ENCODE results near the gene SETD9.

SETD9 gene

DNA sequence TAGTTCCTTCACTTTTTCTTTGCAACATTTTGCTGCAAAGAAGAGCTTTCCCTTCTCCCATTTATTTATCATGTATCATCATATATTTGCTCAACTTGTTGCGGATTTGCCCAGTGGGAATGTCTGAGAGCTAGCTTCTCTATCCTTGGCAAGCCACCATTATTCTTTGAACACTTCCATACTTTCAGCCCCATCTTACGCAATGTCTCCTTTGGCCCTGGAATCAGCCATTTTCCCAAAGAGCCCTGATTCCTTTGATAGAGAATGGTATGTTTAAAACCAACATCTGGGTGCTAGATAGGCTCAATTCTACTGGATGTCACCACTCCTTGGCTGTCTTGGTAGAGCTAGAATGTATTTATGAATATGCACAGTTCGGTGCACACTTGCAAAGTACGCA, 12.6 kb upstream of the SETD9 start:
- TF ChIP-seq TAF1 (IDR thresholded peaks at IDR 0.05; ENCODE audit: borderline replicate concordance, insufficient read depth, low read length), result no peak
- no peak for TF ChIP-seq FOXP2 (optimal IDR thresholded peaks at IDR 0.05; ENCODE audit: borderline replicate concordance, extremely low read depth, extremely low read length, insufficient read depth)
- no peak for TF ChIP-seq REST (IDR thresholded peaks at IDR 0.05; ENCODE audit: insufficient read depth in 1 of 2, low read depth in 2 of 2, low read length in 2 of 2)
- no peak for TF ChIP-seq SIN3A (IDR thresholded peaks at IDR 0.05; ENCODE audit: borderline replicate concordance, insufficient read depth, low read length)
- TF ChIP-seq POLR2AphosphoS5 (IDR thresholded peaks at IDR 0.05; ENCODE audit: low read depth, low read length), result no peak

DNA sequence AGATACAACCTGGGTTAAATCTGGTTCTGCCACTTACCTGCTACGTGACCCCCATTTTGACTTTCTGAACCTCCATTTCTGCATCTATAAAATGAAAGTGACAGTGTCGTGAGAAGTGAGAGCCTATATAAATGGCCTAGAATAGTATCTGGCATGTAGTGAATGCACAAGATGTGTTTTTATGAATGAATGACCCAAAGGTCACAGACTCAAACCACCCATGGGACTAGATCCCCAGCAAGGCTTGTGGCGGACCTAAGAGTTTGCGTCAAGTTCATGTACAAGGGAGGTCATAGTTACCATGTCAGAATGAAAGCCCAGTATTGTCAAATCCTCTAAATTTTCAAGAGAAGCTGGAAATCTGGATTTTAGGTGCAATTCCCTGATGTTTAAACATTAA, 11.2 kb upstream of the SETD9 start:
- TF ChIP-seq FOXP2 (optimal IDR thresholded peaks at IDR 0.05; ENCODE audit: borderline replicate concordance, extremely low read depth, extremely low read length, insufficient read depth) (no peak), REST (IDR thresholded peaks at IDR 0.05; ENCODE audit: insufficient read depth in 1 of 2, low read depth in 2 of 2, low read length in 2 of 2) (no peak), SIN3A (IDR thresholded peaks at IDR 0.05; ENCODE audit: borderline replicate concordance, insufficient read depth, low read length) (no peak), TAF1 (IDR thresholded peaks at IDR 0.05; ENCODE audit: borderline replicate concordance, insufficient read depth, low read length) (no peak), POLR2AphosphoS5 (IDR thresholded peaks at IDR 0.05; ENCODE audit: low read depth, low read length) (no peak)

DNA sequence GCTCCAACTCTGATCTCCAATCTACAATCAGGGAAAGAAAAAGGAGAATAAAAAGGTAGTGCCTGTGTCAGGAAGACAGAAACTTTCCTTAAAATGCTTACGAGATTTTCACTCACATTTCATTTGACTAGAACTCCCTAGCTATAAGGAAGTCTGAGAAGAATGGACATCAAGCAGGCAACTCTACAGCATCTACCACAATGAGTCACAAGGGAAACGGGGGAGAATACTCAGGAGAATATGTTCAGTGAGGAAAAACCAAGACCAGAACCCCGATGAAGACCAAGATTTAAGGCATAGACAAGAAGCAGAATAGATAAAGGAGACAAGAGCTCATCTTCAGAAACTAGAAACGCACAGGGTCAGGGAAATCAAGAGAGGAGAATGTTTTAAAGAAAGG, 9.0 kb upstream of the SETD9 start:
- TF ChIP-seq REST (IDR thresholded peaks at IDR 0.05; ENCODE audit: insufficient read depth in 1 of 2, low read depth in 2 of 2, low read length in 2 of 2), result no peak

GRCh38 chr5:56900858-56901578, 8.4 kb upstream of the SETD9 start:
- TF ChIP-seq SIN3A (IDR thresholded peaks at IDR 0.05; ENCODE audit: borderline replicate concordance, insufficient read depth, low read length), result no peak
- no peak for TF ChIP-seq FOXP2 (optimal IDR thresholded peaks at IDR 0.05; ENCODE audit: borderline replicate concordance, extremely low read depth, extremely low read length, insufficient read depth)
- no peak for TF ChIP-seq REST (IDR thresholded peaks at IDR 0.05; ENCODE audit: insufficient read depth in 1 of 2, low read depth in 2 of 2, low read length in 2 of 2)
- TF ChIP-seq POLR2AphosphoS5 (IDR thresholded peaks at IDR 0.05; ENCODE audit: low read depth, low read length), result no peak

GRCh38 chr5:56908942-56909293, 478 bp upstream of the SETD9 start:
- TF ChIP-seq POLR2AphosphoS5 (IDR thresholded peaks at IDR 0.05; ENCODE audit: low read depth, low read length) (no peak), SIN3A (IDR thresholded peaks at IDR 0.05; ENCODE audit: borderline replicate concordance, insufficient read depth, low read length) (no peak), TAF1 (IDR thresholded peaks at IDR 0.05; ENCODE audit: borderline replicate concordance, insufficient read depth, low read length) (no peak), REST (IDR thresholded peaks at IDR 0.05; ENCODE audit: insufficient read depth in 1 of 2, low read depth in 2 of 2, low read length in 2 of 2) (no peak), FOXP2 (optimal IDR thresholded peaks at IDR 0.05; ENCODE audit: borderline replicate concordance, extremely low read depth, extremely low read length, insufficient read depth) (no peak)

Measured in PFSK-1 (cell line).